Measurements from ENCODE around the gene KREMEN1.

KREMEN1 gene

GRCh38 chr22:29087012-29087411, 14.2 kb downstream of the KREMEN1 start:
- DNase-seq (ENCODE audit: low read depth): no peak
- no peak for TF ChIP-seq CTCF (IDR thresholded peaks at IDR 0.05; ENCODE audit: control insufficient read depth, insufficient read depth, low read depth, low read length, missing control alignments)
- no peak overlapping the region for H3K4me3 ChIP-seq (ENCODE audit: control insufficient read depth, low read depth, low read length)

- DNase-seq (ENCODE audit: low read depth): no peak
These were observed 16.0 kb downstream of the KREMEN1 start for GRCh38 chr22:29088809-29089208.

GRCh38 chr22:29089507-29089906, 16.7 kb downstream of the KREMEN1 start:
- no peak overlapping the region for H3K4me3 ChIP-seq (ENCODE audit: control insufficient read depth, low read depth, low read length)
- no peak for TF ChIP-seq CTCF (IDR thresholded peaks at IDR 0.05; ENCODE audit: control insufficient read depth, insufficient read depth, low read depth, low read length, missing control alignments)
- DNase-seq (ENCODE audit: low read depth): no peak

More at GRCh38 chr22:29088809-29089208, 16.0 kb downstream of the KREMEN1 start:
- no peak overlapping the region for H3K4me3 ChIP-seq (ENCODE audit: control insufficient read depth, low read depth, low read length)
- TF ChIP-seq CTCF (IDR thresholded peaks at IDR 0.05; ENCODE audit: control insufficient read depth, insufficient read depth, low read depth, low read length, missing control alignments): no peak

- no peak for TF ChIP-seq CTCF (IDR thresholded peaks at IDR 0.05; ENCODE audit: control insufficient read depth, insufficient read depth, low read depth, low read length, missing control alignments)
- no peak overlapping the region for H3K4me3 ChIP-seq (ENCODE audit: control insufficient read depth, low read depth, low read length)
- DNase-seq (ENCODE audit: low read depth): no peak
These were observed 17.2 kb downstream of the KREMEN1 start for GRCh38 chr22:29090039-29090438.

GRCh38 chr22:29092243-29092642, 19.4 kb downstream of the KREMEN1 start:
- TF ChIP-seq CTCF (IDR thresholded peaks at IDR 0.05; ENCODE audit: control insufficient read depth, insufficient read depth, low read depth, low read length, missing control alignments): no peak
- DNase-seq (ENCODE audit: low read depth): no peak
- H3K4me3 ChIP-seq (ENCODE audit: control insufficient read depth, low read depth, low read length): no peak overlapping the region

- H3K4me3 ChIP-seq (ENCODE audit: control insufficient read depth, low read depth, low read length): no peak overlapping the region
- TF ChIP-seq CTCF (IDR thresholded peaks at IDR 0.05; ENCODE audit: control insufficient read depth, insufficient read depth, low read depth, low read length, missing control alignments): no peak
- no peak for DNase-seq (ENCODE audit: low read depth)
These were observed 20.2 kb downstream of the KREMEN1 start for GRCh38 chr22:29093030-29093429.
